GM23338 (cell line): ENCODE measurements around the gene SMARCA2. TPM values are rescaled to one million over a fixed set of nuclear protein-coding genes. Genes with fewer than 3 reads are reported as not detected.

Source experiments
- ATAC-seq: fragments of 200-7000 bp; cut with Tn5 transposase; 3 replicates; pipeline ENCODE4 v1.9.1; 2020
- DNase-seq: peaks from one replicate; pipeline ENCODE4 v3.0.0-alpha.2; 2015; ENCODE audit warnings: low spot score
- H2AFZ ChIP-seq: fragments of 200-600 bp; sonication (generic); 2 replicates; pipeline ENCODE4 v1.8.0; 2016; ENCODE audit warnings: antibody characterized with exemption, mild to moderate bottlenecking, moderate library complexity
- H3F3A ChIP-seq: fragments of 200-600 bp; sonication (generic); replicated peaks from 2 replicates; pipeline ENCODE4 v1.8.0; 2017; ENCODE audit warnings: antibody characterized with exemption, mixed run types, low read depth
- H3K27ac ChIP-seq: fragments of 200-600 bp; sonication (generic); 2 replicates; pipeline ENCODE4 v1.6.1; 2016; ENCODE audit warnings: low read depth
- H3K27me3 ChIP-seq: fragments of 200-600 bp; sonication (generic); 2 replicates; pipeline ENCODE4 v1.8.0; 2016; ENCODE audit warnings: mild to moderate bottlenecking, mixed run types, moderate library complexity; ENCODE audit not compliant: insufficient read depth
- H3K36me3 ChIP-seq: fragments of 200-600 bp; sonication (generic); 2 replicates; pipeline ENCODE4 v1.8.0; 2016; ENCODE audit warnings: mild to moderate bottlenecking; ENCODE audit not compliant: insufficient read depth
- H3K4me1 ChIP-seq: fragments of 200-600 bp; sonication (generic); 2 replicates; pipeline ENCODE4 v1.8.0; 2016; ENCODE audit warnings: mild to moderate bottlenecking, moderate library complexity; ENCODE audit not compliant: insufficient read depth
- H3K4me2 ChIP-seq: fragments of 200-600 bp; sonication (generic); 2 replicates; pipeline ENCODE4 v1.7.1; 2017; ENCODE audit warnings: mixed run types
- H3K4me3 ChIP-seq: fragments of 200-600 bp; sonication (generic); 2 replicates; pipeline ENCODE4 v1.6.1; 2016; ENCODE audit warnings: mixed run types
- H3K79me2 ChIP-seq: fragments of 200-600 bp; sonication (generic); replicated peaks from 2 replicates; pipeline ENCODE4 v1.8.0; 2017; ENCODE audit warnings: mild to moderate bottlenecking; ENCODE audit not compliant: insufficient read depth
- H3K9me2 ChIP-seq: fragments of 200-600 bp; sonication (generic); 2 replicates; pipeline ENCODE4 v1.8.0; 2017; ENCODE audit not compliant: insufficient read depth
- H4K20me1 ChIP-seq: fragments of 200-600 bp; sonication (generic); replicated peaks from 2 replicates; pipeline ENCODE4 v1.8.0; 2017; ENCODE audit warnings: mild to moderate bottlenecking; ENCODE audit not compliant: insufficient read depth
- H3K27ac Mint-ChIP-seq: 2 replicates; pipeline ENCODE4 v1.8.0; 2020; ENCODE audit warnings: inconsistent platforms, mild to moderate bottlenecking, moderate library complexity, mixed read lengths
- H3K27me3 Mint-ChIP-seq: 3 replicates; pipeline ENCODE4 v1.8.0; 2022; ENCODE audit warnings: low read depth, mild to moderate bottlenecking, moderate library complexity, mixed read lengths, inconsistent platforms; ENCODE audit not compliant: insufficient read depth, poor library complexity
- H3K36me3 Mint-ChIP-seq: 3 replicates; pipeline ENCODE4 v1.8.0; 2021; ENCODE audit warnings: low read depth, mild to moderate bottlenecking, inconsistent platforms, moderate library complexity, mixed read lengths
- H3K4me1 Mint-ChIP-seq: 3 replicates; pipeline ENCODE4 v1.8.0; 2020; ENCODE audit warnings: mild to moderate bottlenecking, inconsistent platforms, mixed read lengths
- H3K4me3 Mint-ChIP-seq: 3 replicates; pipeline ENCODE4 v1.8.0; 2021; ENCODE audit warnings: moderate library complexity, mild to moderate bottlenecking, inconsistent platforms, mixed read lengths
- H3K9me3 Mint-ChIP-seq: 3 replicates; pipeline ENCODE4 v1.8.0; 2020; ENCODE audit warnings: moderate library complexity, mild to moderate bottlenecking, inconsistent platforms, mixed read lengths
- CREB1 ChIP-seq: fragments of 250-450 bp; sonication (Bioruptor Pico); IDR thresholded peaks from 2 replicates; pipeline ENCODE4 v1.5.0; 2020; ENCODE audit warnings: low read depth, mild to moderate bottlenecking, moderate library complexity
- CTCF ChIP-seq, 2 experiments: fragments of 200-600 bp in 1 of 2; sonication (generic) in 1 of 2; conservative IDR thresholded peaks; 2 replicates each; pipeline versions ENCODE4 v1.5.1 to v1.6.1; 2016 to 2017; ENCODE audit warnings: antibody characterized with exemption in 2 of 2, low read depth in 2 of 2, mild to moderate bottlenecking in 2 of 2, moderate library complexity in 1 of 2
- ETS1 ChIP-seq: IDR thresholded peaks from 2 replicates; pipeline ENCODE4 v1.6.1; 2016; ENCODE audit warnings: antibody characterized with exemption
- EZH2 ChIP-seq: fragments of 200-600 bp; sonication (generic); IDR thresholded peaks from one replicate; pipeline ENCODE4 v1.8.0; 2017; ENCODE audit warnings: antibody characterized with exemption, mild to moderate bottlenecking, low read depth; ENCODE audit not compliant: unreplicated experiment
- EZH2phosphoT487 ChIP-seq: fragments of 200-600 bp; sonication (generic); IDR thresholded peaks from one replicate; pipeline ENCODE4 v1.8.1; 2018; ENCODE audit warnings: antibody characterized with exemption; ENCODE audit not compliant: unreplicated experiment
- JUNB ChIP-seq: IDR thresholded peaks from one replicate; pipeline ENCODE4 v1.6.1; 2016; ENCODE audit warnings: antibody characterized with exemption; ENCODE audit not compliant: unreplicated experiment
- NANOG ChIP-seq: IDR thresholded peaks from 2 replicates; pipeline ENCODE4 v1.6.1; 2016; ENCODE audit warnings: antibody characterized with exemption, borderline replicate concordance
- POLR2AphosphoS5 ChIP-seq: IDR thresholded peaks from 2 replicates; pipeline ENCODE4 v1.6.1; 2016; ENCODE audit warnings: antibody characterized with exemption, low read depth
- REST ChIP-seq: IDR thresholded peaks from one replicate; pipeline ENCODE4 v1.6.1; 2018; ENCODE audit warnings: antibody characterized with exemption; ENCODE audit not compliant: unreplicated experiment
- STAT1 ChIP-seq: IDR thresholded peaks from one replicate; pipeline ENCODE4 v1.6.1; 2016; ENCODE audit warnings: antibody characterized with exemption; ENCODE audit not compliant: unreplicated experiment
- ZNF114 ChIP-seq: fragments of 250-450 bp; sonication (Bioruptor Pico); IDR thresholded peaks from 2 replicates; pipeline ENCODE4 v1.5.0; 2020; ENCODE audit warnings: mild to moderate bottlenecking, moderate library complexity
- ZNF331 ChIP-seq: fragments of 250-450 bp; sonication (Bioruptor Pico); IDR thresholded peaks from 2 replicates; pipeline ENCODE4 v1.5.0; 2020; ENCODE audit warnings: low read depth, mild to moderate bottlenecking, moderate library complexity
- ZNF462 ChIP-seq: fragments of 250-450 bp; sonication (Bioruptor Pico); IDR thresholded peaks from 2 replicates; pipeline ENCODE4 v1.5.0; 2020; ENCODE audit warnings: mild to moderate bottlenecking, moderate library complexity
- polyA plus RNA-seq: library from polyadenylated mRNA; unstranded; fragments of >200 nt; fragmentation: Nextera tagmentation; extraction: Ambion mirVana; gene quantifications from 2 replicates; pipeline ENCODE4 v1.2.1, GENCODE V29; 2016
- total RNA-seq: library from RNA; depleted of rRNA; stranded (reverse); fragments of >200 nt; shearing (Covaris generic); gene quantifications from 2 replicates; pipeline ENCODE4 v1.2.3, GENCODE V29; 2014

The SMARCA2 gene
- total and polyA plus RNA-seq, 2 experiments from 2014 or later = 21.7 to 21.9 TPM

DNA sequence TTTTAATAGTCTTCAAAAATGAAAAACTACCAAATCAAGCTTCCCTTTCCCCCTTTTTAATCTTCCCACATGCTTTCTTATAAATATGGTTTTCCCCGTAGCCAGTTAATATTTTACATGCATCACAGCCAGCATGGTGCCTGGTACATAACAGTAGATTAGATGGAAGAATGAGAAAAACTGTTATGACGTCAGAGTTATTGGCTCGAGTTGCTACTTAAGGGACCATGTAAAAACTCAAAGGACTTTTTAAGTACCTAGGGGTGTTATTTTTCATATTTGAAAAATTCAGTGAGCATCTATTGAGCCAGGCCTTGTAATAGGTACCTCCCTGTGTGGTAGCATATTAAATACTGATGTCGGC, 176.4 kb downstream of the SMARCA2 start:
- Mint-ChIP-seq H3K36me3 (no peaks in the 10 kb centered on the region; the same call in 2 of the 3 replicates), H3K27ac (no peak overlapping the region), H3K9me3 (no peaks in the 10 kb centered on the region), H3K4me1 (peaks cover 11% of the 10 kb centered on the region; the same call in 2 of the 3 replicates), H3K27me3 (no peaks in the 10 kb centered on the region), H3K4me3 (no peak overlapping the region)
- Histone ChIP-seq H4K20me1 (no peaks in the 10 kb centered on the region), H2AFZ (no peak overlapping the region), H3K79me2 (no peaks in the 10 kb centered on the region), H3K4me2 (no peak overlapping the region), H3K4me1 (peaks cover 6% of the 10 kb centered on the region), H3F3A (no peaks in the 10 kb centered on the region), H3K36me3 (no peaks in the 10 kb centered on the region), H3K27ac (no peak overlapping the region), H3K27me3 (no peaks in the 10 kb centered on the region), H3K9me2 (no peaks in the 10 kb centered on the region), H3K4me3 (no peak overlapping the region)
- DNase-seq (no peak), ATAC-seq (no peak)
- TF ChIP-seq ZNF114 (CRISPR knock-in tag) (no peak), JUNB (no peak), ETS1 (no peak), EZH2 (no peak), POLR2AphosphoS5 (no peak), ZNF462 (no peak), EZH2phosphoT487 (no peak), REST (no peak), CTCF (conservative IDR thresholded peaks at IDR 0.05; ENCODE audit: low read depth in 2 of 2) (no peak), STAT1 (no peak), CREB1 (CRISPR knock-in tag) (no peak), NANOG (no peak), ZNF331 (CRISPR knock-in tag) (no peak)
